Measurements from ENCODE around the gene PLB1.

The PLB1 gene

DNA sequence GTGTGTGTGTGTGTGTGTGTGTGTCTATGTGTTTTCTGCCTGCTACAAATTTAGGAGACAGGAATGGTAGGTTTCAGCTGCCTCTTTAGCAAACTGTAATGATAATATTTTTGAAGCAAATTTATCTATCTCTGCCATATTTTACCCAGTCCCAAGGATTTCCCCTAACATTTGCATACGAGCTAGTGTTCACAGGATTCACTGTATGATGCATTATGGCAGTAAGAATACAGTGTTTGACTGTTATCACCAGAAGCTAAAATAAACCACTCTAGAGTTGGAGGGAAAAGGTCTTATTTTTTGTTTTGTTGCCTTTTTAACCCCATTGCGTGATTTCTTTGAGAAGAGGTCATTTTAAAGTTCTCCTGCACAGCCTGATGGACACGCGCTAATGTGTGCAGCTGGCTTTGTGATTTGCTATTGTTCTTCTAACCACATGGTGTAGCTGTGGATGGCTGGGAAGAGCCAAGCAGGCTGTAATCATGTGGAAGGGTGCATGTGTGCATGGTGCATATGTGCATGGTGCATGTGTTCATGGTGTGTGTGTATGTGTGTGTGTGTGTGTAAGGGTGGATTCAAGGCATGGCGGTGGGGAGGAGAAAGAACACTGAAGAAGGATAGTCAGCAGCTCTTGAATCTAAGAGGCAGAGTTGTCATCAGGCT is 62.4 kb downstream of the PLB1 start:
- Histone ChIP-seq H3K4me3 (ENCODE audit: low read depth in 1 of 2, low read length in 2 of 2) (no peak overlapping the region), H3K4me1 (ENCODE audit: insufficient read depth, low read length) (no peaks in the 10 kb centered on the region), H3K9ac (ENCODE audit: low read depth, low read length) (no peak overlapping the region), H2AFZ (ENCODE audit: low read depth, low read length) (no peak overlapping the region), H3K27me3 (ENCODE audit: insufficient read depth, low read length, poor library complexity) (no peaks in the 10 kb centered on the region), H3K9me3 (ENCODE audit: insufficient read depth, low read length, severe bottlenecking) (no peaks in the 10 kb centered on the region), H3K4me2 (ENCODE audit: insufficient read depth, low read length) (no peak overlapping the region), H4K20me1 (ENCODE audit: insufficient read depth, low read length) (no peaks in the 10 kb centered on the region), H3K36me3 (ENCODE audit: insufficient read depth, low read length) (no peaks in the 10 kb centered on the region), H3K27ac (ENCODE audit: low read length) (no peak overlapping the region), H3K79me2 (ENCODE audit: insufficient read depth, low read length) (no peaks in the 10 kb centered on the region)
- DNase-seq (no peak), ATAC-seq (ENCODE audit: insufficient read depth, low read depth) (no peak)
- no peak for TF ChIP-seq EZH2 (IDR thresholded peaks at IDR 0.05; ENCODE audit: borderline replicate concordance, low read depth, low read length, severe bottlenecking)
- TF ChIP-seq, protein P1, sequence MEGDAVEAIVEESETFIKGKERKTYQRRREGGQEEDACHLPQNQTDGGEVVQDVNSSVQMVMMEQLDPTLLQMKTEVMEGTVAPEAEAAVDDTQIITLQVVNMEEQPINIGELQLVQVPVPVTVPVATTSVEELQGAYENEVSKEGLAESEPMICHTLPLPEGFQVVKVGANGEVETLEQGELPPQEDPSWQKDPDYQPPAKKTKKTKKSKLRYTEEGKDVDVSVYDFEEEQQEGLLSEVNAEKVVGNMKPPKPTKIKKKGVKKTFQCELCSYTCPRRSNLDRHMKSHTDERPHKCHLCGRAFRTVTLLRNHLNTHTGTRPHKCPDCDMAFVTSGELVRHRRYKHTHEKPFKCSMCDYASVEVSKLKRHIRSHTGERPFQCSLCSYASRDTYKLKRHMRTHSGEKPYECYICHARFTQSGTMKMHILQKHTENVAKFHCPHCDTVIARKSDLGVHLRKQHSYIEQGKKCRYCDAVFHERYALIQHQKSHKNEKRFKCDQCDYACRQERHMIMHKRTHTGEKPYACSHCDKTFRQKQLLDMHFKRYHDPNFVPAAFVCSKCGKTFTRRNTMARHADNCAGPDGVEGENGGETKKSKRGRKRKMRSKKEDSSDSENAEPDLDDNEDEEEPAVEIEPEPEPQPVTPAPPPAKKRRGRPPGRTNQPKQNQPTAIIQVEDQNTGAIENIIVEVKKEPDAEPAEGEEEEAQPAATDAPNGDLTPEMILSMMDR (IDR thresholded peaks at IDR 0.05; ENCODE audit: borderline replicate concordance, extremely low read depth, low read length, poor library complexity, severe bottlenecking) = no peak

DNA sequence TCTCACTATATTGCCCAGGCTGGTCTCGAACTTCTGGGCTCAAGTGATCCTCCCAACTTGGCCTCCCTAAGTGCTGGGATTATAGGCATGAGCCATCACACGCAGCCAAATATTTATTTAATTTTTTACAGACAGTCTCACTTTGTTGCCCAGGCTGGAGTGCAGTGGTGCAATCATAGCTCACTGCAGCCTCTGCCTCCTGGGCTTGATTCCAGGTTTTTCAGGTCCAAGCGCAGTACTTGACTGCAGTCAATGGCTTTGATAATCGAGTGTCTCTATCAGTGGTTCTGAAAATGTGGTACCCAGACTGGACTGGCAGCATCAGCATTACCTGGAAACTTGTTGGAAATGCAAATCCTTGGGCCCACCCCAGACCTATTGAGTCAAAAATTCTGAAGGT is 63.1 kb downstream of the PLB1 start:
- Histone ChIP-seq H3K27ac (ENCODE audit: low read length) (no peak overlapping the region), H3K9me3 (ENCODE audit: insufficient read depth, low read length, severe bottlenecking) (no peaks in the 10 kb centered on the region), H3K4me1 (ENCODE audit: insufficient read depth, low read length) (no peaks in the 10 kb centered on the region), H2AFZ (ENCODE audit: low read depth, low read length) (no peak overlapping the region), H3K27me3 (ENCODE audit: insufficient read depth, low read length, poor library complexity) (no peaks in the 10 kb centered on the region), H3K4me2 (ENCODE audit: insufficient read depth, low read length) (no peak overlapping the region), H4K20me1 (ENCODE audit: insufficient read depth, low read length) (no peaks in the 10 kb centered on the region), H3K79me2 (ENCODE audit: insufficient read depth, low read length) (no peaks in the 10 kb centered on the region), H3K9ac (ENCODE audit: low read depth, low read length) (no peak overlapping the region), H3K4me3 (ENCODE audit: low read depth in 1 of 2, low read length in 2 of 2) (no peak overlapping the region), H3K36me3 (ENCODE audit: insufficient read depth, low read length) (no peaks in the 10 kb centered on the region)
- no peak for TF ChIP-seq EZH2 (IDR thresholded peaks at IDR 0.05; ENCODE audit: borderline replicate concordance, low read depth, low read length, severe bottlenecking)
- TF ChIP-seq, protein P1 (IDR thresholded peaks at IDR 0.05; ENCODE audit: borderline replicate concordance, extremely low read depth, low read length, poor library complexity, severe bottlenecking) = no peak
- no peak for ATAC-seq (ENCODE audit: insufficient read depth, low read depth)
- DNase-seq = no peak

DNA sequence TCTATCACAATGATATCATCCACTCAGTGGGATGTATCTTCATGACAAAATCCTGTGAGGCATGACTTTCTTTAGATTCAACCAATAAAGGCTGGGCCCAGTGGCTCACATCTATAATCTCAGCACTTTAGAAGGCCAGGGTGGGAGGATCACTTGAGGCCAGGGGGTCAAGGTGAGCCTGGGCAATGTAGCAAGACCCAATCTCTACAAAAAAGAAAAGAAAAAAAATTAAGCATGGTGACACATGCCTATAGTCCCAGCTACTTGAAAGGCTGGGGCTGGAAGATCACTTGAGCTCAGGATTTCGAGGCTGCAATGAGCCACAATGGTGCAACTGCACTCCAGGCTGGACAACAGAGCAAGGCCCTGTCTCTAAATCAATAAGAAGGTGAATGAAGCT is 68.0 kb downstream of the PLB1 start:
- H2AFZ ChIP-seq (ENCODE audit: low read depth, low read length) = no peak overlapping the region
- ATAC-seq (ENCODE audit: insufficient read depth, low read depth) = no peak
- no peaks in the 10 kb centered on the region for H3K36me3 ChIP-seq (ENCODE audit: insufficient read depth, low read length)
- H3K79me2 ChIP-seq (ENCODE audit: insufficient read depth, low read length) = no peaks in the 10 kb centered on the region
- no peak overlapping the region for H3K4me2 ChIP-seq (ENCODE audit: insufficient read depth, low read length)
- no peak overlapping the region for H3K4me3 ChIP-seq (ENCODE audit: low read depth in 1 of 2, low read length in 2 of 2)
- no peaks in the 10 kb centered on the region for H3K27me3 ChIP-seq (ENCODE audit: insufficient read depth, low read length, poor library complexity)
- no peaks in the 10 kb centered on the region for H3K9me3 ChIP-seq (ENCODE audit: insufficient read depth, low read length, severe bottlenecking)
- H4K20me1 ChIP-seq (ENCODE audit: insufficient read depth, low read length) = no peaks in the 10 kb centered on the region
- TF ChIP-seq, protein P1 (IDR thresholded peaks at IDR 0.05; ENCODE audit: borderline replicate concordance, extremely low read depth, low read length, poor library complexity, severe bottlenecking) = no peak
- no peak for TF ChIP-seq EZH2 (IDR thresholded peaks at IDR 0.05; ENCODE audit: borderline replicate concordance, low read depth, low read length, severe bottlenecking)
- peaks cover 18% of the 10 kb centered on the region for H3K4me1 ChIP-seq (ENCODE audit: insufficient read depth, low read length)
- H3K9ac ChIP-seq (ENCODE audit: low read depth, low read length) = no peak overlapping the region
- no peak overlapping the region for H3K27ac ChIP-seq (ENCODE audit: low read length)
- no peak for DNase-seq

Measured in DND-41 (cell line).